M059J (cell line): ENCODE measurements around the gene CACNA1G. TPM values are rescaled to one million over a fixed set of nuclear protein-coding genes. Genes with fewer than 3 reads are reported as not detected.

Source experiments
- DNase-seq: peaks from one replicate; pipeline ENCODE4 v3.0.0-alpha.2; 2012; ENCODE audit warnings: low read depth
- total RNA-seq: library from RNA; depleted of rRNA; stranded (reverse); fragments of >200 nt; shearing (Covaris generic); gene quantifications from 2 replicates; pipeline ENCODE4 v1.2.3, GENCODE V29; 2014

CACNA1G gene
- total RNA-seq, 1 experiment from 2014 or later = 0.15 TPM

- no peak for DNase-seq
Measured at GRCh38 chr17:50533185-50533584, 27.3 kb upstream of the CACNA1G start.

DNA sequence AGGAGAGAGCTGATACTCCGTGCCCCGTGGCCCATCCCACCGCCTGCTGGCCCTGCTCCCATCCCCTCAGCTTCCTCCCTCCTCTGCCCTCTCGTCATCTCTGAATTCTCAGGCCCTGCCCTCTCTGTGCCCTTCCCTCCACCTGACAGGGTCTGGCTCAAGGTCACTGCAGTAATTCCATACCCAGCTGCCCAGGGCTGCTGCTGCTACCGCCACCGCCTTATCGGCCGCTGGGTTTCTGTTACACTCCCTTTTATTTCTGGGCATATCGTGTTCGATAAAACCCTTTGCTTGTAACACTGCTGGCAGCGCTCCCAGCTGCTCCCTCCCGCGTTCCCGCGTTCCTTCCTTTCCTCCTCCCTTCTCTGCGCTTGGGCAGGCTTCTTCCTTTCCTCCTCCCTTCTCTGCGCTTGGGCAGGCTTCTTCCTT, 26.8 kb upstream of the CACNA1G start:
- peak; percentile 55 for DNase-seq

GRCh38 chr17:50534222-50534978, 26.1 kb upstream of the CACNA1G start:
- DNase-seq = peak; percentile 52

- no peak for DNase-seq
Measured at GRCh38 chr17:50534979-50535326, 25.6 kb upstream of the CACNA1G start.

- DNase-seq = no peak
Measured at GRCh38 chr17:50535407-50535806, 25.1 kb upstream of the CACNA1G start.

DNA sequence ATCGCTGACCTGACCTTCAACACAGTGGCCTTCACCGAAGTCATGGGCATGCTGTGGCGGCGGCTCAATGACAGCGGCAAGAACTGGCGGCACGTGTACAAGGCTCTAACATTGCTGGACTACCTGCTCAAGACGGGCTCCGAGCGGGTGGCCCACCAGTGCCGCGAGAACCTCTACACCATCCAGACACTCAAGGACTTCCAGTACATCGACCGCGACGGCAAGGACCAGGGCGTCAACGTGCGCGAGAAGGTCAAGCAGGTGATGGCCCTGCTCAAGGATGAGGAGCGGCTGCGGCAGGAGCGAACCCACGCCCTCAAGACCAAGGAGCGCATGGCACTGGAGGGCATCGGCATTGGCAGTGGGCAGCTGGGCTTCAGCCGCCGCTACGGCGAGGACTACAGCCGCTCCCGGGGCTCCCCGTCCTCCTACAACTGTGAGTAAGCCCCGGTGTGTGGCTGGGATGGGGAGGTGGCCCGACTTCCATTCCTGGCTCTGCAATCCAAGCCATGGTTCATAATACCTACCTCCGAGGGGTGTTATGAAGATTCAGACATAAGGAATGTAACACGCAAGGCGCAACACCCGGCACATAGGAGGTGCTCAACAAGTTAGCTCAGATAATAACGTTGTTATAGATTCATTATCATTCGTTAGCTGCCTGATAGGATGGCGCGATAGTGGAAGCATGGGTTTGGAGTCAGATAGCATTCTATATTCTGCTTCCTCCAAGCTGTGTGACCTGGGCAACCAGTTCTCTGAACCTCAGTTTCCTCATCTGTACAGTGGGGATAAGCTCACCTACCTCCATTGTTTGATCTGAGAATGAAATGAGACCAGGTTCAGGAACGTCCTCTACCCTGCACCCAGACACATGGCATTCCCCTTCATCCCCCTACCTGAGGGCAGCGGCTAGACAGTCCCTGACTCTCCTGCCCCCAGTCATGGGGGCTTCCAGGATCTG, 23.6 kb upstream of the CACNA1G start:
- DNase-seq = no peak

- DNase-seq = no peak
Measured at GRCh38 chr17:50537721-50538548, 22.6 kb upstream of the CACNA1G start.

DNA sequence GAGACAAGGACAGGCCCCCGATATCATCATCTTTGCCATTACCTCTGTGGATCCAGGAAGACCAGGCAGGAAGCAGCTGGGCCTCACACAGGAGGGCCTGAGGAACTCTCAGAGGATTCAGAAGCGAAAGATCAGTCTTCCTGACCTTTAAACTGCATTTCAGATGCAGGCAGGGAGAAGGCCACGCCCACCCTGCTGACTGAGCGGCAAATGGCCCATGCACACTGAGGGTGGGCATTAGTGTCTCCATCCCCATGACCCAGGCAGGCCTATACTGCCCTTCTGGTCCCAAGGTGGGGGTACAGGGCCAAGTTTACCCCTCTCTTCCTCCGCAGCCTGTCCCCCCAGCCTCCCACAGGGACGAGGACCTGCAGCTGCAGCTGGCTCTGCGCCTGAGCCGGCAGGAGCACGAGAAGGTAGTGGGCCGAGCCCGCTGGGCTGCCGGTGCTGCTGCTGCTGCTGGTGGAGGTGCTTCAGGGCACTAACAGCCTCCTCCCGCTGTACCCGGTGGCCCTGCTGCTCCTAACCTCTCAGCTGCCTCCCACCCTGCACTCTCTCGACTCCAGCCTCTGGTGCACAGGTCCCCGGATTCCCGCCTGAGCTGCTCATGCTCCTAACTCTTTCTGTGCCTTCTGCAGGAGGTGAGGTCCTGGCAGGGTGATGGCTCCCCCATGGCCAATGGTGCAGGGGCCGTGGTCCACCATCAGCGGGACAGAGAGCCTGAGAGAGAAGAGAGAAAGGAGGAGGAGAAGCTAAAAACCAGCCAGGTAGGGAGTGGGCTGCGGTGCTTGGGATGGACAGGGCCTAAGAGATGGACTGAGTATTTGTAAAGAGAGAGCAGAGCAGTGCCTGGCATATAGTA, 21.7 kb upstream of the CACNA1G start:
- no peak for DNase-seq

DNA sequence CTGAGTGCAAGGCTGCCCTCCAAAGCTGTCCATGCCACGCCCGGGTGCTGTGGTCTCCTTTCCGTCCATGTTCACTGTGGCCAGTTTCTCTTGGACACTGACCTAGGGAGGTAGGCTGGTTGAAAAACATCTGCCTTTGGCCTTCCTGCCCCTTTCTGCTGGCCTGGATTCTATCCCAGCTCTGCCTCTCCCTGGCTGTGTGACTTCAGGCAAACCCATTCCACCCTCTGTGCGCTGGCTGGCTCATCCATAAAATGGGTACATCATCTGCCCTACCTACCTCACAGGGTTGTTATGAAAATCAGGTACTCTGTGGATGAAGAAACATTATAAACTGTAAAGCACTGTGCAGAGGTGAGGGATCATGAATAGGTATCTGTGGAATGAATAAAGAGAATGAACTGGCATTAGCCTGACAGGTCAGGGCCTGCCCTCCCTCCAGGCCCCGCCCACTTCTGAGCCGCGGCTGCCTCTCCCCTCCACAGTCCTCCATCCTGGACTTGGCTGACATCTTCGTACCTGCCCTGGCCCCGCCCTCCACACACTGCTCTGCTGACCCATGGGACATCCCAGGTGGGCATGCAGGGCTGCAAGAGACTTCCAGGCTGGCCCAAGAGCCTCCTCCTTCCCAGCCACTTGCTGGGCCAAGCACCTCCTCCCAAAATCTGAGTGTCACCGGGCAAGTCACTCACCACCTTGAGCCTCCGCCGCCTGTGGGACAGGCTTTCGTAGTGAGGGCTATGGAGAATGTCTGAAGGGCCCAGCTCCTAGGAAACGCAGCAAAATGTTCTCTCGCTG, 20.6 kb upstream of the CACNA1G start:
- DNase-seq = no peak

DNA sequence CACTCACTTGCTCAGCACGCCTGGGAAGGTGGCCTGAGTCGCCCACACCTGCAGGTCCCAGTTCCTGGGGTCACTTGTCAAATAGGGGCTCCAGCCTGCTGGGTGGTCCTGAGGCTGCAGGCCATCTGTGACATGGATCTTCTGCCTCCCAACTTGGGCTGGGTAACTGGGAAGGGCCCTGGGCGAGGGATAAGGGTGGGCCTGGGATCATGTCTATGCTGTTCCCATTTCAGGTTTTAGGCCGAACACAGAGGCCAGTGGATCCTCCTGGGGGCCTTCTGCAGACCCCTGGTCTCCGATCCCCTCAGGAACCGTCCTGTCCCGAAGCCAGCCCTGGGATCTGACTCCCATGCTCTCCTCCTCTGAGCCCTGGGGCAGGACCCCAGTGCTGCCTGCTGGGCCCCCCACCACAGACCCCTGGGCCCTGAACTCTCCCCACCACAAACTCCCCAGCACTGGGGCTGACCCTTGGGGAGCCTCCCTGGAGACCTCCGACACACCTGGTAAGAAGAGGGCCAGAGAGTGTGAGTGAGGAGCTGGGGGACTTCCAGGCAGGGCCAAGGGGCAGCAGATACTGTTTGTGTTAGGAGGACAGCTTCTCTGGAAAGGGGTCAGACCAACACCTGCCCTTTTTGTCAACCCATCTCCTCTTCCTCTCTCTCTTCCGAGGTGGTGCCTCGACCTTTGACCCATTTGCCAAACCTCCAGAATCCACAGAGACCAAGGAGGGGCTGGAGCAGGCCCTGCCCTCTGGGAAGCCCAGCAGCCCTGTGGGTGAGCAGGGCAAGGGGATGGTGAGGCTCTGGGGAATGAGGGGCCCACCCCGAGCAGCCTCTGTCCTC, 19.7 kb upstream of the CACNA1G start:
- DNase-seq = no peak

- no peak for DNase-seq
Measured at GRCh38 chr17:50541402-50541715, 19.2 kb upstream of the CACNA1G start.

DNA sequence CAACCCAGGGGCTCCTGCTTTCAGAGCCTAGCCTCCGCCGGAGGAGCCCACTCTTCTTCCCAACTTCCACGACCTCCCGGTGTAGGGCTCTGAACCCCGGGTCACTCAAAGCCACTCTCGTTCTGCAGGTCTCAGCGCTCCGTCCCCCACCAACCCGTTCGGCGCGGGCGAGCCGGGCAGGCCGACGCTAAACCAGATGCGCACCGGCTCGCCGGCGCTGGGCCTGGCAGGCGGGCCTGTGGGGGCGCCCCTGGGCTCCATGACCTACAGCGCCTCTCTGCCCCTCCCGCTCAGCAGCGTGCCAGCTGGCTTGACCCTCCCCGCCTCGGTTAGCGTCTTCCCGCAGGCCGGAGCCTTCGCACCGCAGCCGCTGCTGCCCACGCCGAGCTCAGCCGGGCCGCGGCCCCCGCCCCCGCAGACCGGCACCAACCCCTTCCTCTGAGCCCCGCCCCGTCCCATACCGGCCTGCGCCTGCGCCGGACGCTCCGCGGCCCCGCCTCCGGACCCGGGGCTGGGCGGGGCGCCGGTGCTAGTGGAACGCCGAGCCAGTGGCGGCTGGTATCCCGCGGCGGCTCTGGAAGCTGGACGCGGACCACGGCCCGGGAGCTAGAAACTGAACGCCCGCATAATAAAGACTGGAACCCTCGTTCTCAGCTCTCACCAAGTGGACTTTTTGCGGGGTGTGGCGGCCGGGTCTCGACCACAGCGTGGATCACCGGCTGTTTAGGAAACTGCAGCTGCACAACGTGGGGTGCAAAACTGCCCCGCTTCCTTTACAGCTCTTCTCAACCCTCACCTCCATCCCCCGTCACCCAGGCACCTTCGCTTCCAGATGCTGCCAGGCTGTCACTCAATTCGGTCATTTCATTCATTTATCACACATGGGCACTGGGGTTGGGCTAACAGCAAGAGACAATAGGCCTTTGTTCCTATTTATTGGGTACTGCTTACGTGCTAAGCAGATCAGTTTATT, 18.5 kb upstream of the CACNA1G start:
- DNase-seq = peak; percentile 77

DNA sequence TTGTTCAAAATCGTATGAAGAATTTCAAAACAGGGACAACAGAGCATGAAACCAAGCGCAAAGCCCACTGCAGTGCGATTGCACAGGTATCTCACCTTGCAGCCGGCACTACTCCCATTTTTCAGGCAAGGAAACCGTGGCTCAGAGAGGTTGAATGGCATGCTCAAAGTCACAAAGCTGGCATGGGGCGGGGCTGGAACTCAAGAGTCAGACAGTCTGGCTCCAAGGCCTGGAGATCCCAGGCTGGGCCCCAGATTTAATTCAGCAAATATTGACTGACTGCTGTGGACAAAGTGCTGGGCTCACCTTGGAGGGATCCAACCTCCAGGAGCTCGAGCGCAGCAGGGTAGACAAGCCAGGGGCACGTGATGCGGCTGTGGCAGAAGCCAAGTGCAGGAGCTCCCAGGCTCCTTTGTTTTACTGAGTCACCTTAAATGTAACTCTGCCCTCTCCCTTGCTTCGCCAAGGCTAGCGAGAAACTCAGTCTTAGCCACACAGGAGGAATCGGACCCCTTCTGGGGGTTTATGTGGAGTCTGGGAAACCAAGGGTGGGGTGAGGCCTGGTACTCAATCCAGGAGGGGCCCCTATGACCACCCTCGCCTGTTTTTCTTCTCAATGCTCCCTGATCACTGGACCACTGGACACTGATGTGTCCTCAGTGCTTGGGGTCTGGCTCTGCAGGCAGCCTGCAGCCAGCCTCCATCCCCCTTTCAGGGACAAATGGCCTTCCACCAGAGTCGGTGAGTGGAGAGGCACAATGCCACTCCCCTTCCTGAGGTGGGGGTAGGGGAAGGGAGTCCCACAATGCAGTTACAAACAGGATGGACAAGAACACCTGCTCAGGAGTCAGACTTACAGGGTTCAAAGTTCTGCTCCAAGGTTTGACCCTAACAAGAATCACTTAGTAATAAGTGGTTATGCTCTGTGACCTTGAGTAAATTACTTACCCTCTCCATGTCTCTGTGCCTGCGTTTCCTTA, 17.4 kb upstream of the CACNA1G start:
- DNase-seq = no peak

GRCh38 chr17:50544516-50544915, 16.0 kb upstream of the CACNA1G start:
- DNase-seq = no peak

DNA sequence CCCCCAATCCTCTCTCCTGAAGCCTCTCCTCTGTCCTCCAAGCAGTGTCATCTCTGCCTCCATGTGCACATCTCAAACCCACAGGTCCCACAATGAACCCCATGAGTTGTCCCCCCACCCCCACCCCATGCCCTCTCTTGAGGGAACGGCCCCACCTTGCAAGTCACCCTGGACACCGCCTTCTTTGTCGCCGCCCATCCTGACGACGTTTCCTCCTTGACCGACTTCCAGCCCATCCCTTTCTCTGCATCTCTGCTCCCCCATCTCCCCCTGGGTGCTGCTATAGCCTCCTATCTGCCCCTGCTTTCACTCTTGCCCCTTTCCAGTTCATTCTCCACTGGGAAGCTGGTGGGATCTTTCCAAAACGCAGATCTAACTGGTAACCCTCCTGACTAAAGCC, 15.2 kb upstream of the CACNA1G start:
- DNase-seq = no peak

DNA sequence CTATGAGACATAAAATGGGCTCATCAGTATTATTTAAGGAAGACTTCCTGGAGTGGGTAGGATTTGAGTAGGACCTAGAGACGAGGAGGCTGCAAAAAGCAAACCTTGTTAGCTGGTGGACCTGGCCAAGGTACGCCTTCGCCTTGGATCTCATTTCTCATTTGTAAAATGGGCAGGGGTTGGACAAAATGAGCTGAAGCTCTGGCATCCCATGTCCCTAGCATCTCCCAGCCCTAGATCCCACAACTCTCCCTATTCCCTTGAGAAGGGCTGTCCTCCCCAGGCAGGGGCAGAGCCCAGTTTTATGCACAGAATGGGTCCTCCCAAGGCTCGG, 13.8 kb upstream of the CACNA1G start:
- DNase-seq = no peak
